Sigmoid colon (tissue), 4 donors: ENCODE measurements around the gene KLC4.

ENCODE experiments used
- EP300 ChIP-seq, 4 donors: sonication (generic); formaldehyde crosslinking; IDR thresholded peaks; one replicate each; pipeline ENCODE4 v1.6.1; 2017; ENCODE audit warnings: antibody characterized with exemption in 4 of 4
- POLR2A ChIP-seq, 2 donors: fragments of 450-650 bp; IDR thresholded peaks; one replicate each; pipeline ENCODE4 v1.6.1; 2016; ENCODE audit warnings: antibody characterized with exemption in 2 of 2, mild to moderate bottlenecking in 2 of 2, moderate library complexity in 2 of 2
- POLR2AphosphoS5 ChIP-seq, 4 donors: sonication (generic); formaldehyde crosslinking; IDR thresholded peaks; one replicate each; pipeline ENCODE4 v1.6.1; 2017; ENCODE audit warnings: antibody characterized with exemption in 4 of 4
- TF ChIP-seq, protein P1 (sequence below), 4 experiments: fragments of 450-650 bp in 3 of 4; fragments of 200-600 bp in 1 of 4; IDR thresholded peaks; one replicate each; pipeline ENCODE4 v1.5.1; 2016 to 2019; ENCODE audit warnings: antibody characterized with exemption in 4 of 4, mild to moderate bottlenecking in 3 of 4, moderate library complexity in 2 of 4

DNA sequence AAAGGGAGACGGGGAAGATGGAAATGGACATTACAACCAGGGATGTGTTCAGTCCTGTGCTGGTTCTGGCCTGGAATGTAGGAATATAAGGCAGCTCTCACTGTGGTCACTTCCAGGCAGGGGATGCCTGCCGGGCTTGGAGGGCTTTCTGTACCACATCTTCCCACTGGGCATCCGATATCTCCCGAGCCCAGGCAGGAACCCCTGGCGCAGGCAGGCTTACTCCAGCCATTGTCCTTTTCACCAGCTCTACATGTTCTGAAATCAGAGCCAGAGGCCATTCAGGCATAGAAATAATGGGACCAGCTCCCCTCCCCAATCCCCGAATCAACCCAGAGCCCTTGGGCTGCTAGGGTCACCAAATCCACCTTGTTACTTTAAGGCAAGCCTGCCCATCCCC is 47.1 kb upstream of the KLC4 start:
- TF ChIP-seq POLR2AphosphoS5 (IDR thresholded peaks at IDR 0.05), result no peak
- TF ChIP-seq, protein P1, sequence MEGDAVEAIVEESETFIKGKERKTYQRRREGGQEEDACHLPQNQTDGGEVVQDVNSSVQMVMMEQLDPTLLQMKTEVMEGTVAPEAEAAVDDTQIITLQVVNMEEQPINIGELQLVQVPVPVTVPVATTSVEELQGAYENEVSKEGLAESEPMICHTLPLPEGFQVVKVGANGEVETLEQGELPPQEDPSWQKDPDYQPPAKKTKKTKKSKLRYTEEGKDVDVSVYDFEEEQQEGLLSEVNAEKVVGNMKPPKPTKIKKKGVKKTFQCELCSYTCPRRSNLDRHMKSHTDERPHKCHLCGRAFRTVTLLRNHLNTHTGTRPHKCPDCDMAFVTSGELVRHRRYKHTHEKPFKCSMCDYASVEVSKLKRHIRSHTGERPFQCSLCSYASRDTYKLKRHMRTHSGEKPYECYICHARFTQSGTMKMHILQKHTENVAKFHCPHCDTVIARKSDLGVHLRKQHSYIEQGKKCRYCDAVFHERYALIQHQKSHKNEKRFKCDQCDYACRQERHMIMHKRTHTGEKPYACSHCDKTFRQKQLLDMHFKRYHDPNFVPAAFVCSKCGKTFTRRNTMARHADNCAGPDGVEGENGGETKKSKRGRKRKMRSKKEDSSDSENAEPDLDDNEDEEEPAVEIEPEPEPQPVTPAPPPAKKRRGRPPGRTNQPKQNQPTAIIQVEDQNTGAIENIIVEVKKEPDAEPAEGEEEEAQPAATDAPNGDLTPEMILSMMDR (IDR thresholded peaks at IDR 0.05), result no peak
- no peak for TF ChIP-seq EP300 (IDR thresholded peaks at IDR 0.05)
- no peak for TF ChIP-seq POLR2A (IDR thresholded peaks at IDR 0.05)
